Measurements from ENCODE around the gene MICAL3. TPM values are rescaled to one million over a fixed set of nuclear protein-coding genes. Genes with fewer than 3 reads are reported as not detected.

Gene MICAL3
- polyA plus RNA-seq, 1 of the 3 experiments (the other 2 are of a cell fraction): 83.1 TPM

- POLR2A ChIA-PET: interaction anchor here (0.6 kb wide), 1 partner anchor 210 kb away, joined by 6 read pairs; no protein-coding TSS in a partner anchor
- H3K9me3 ChIP-seq: no peaks in the 10 kb centered on the region
- no peak overlapping the region for H2AFZ ChIP-seq (ENCODE audit: low read depth)
- no peaks in the 10 kb centered on the region for H4K20me1 ChIP-seq (ENCODE audit: insufficient read depth)
- no peak overlapping the region for H3K4me2 ChIP-seq
- 86% methylated on average over 3 of the region's 6 CpGs for WGBS (ENCODE audit: low lambda C conversion rate)
- CTCF ChIA-PET: interaction anchor here (1.0 to 7.4 kb wide), 11 partner anchors 10 to 259 kb away, joined by 3 to 186 read pairs (median 5); partner anchors contain the start of genes MICAL3 and PEX26
- no peak overlapping the region for H3K9ac ChIP-seq
- peaks cover 5% of the 10 kb centered on the region for H3F3A ChIP-seq (replicated peaks; ENCODE audit: insufficient read depth)
- H3K4me1 ChIP-seq (ENCODE audit: control insufficient read depth in 1 of 2, insufficient read depth in 2 of 2, low read depth in 1 of 2, low read length in 1 of 2): peaks cover 0 to 9% of the 10 kb centered on the region in 2 experiments; a peak in 1 of 4 replicates
- TF ChIP-seq MXI1 (IDR thresholded peaks at IDR 0.05; ENCODE audit: low read depth, low read length): no peak
- TF ChIP-seq RFX5 (IDR thresholded peaks at IDR 0.05; ENCODE audit: low read length): no peak
- no peak for TF ChIP-seq GATA2 (CRISPR knock-in tag; IDR thresholded peaks at IDR 0.05)
- TF ChIP-seq RAD21 (IDR thresholded peaks at IDR 0.05; ENCODE audit: low read length): no peak
- TF ChIP-seq NFIC (IDR thresholded peaks at IDR 0.05; ENCODE audit: borderline replicate concordance): no peak
- TF ChIP-seq POLR2AphosphoS5 (IDR thresholded peaks at IDR 0.05; ENCODE audit: low read depth, low read length): no peak
- TF ChIP-seq JUND (IDR thresholded peaks at IDR 0.05): no peak
- no peak for TF ChIP-seq MEF2A (IDR thresholded peaks at IDR 0.05; ENCODE audit: borderline replicate concordance, low read depth)
- no peak for TF ChIP-seq EP300 (IDR thresholded peaks at IDR 0.05; ENCODE audit: borderline replicate concordance in 1 of 2, low read depth in 1 of 2, low read length in 1 of 2)
- no peak for TF ChIP-seq PBX3 (IDR thresholded peaks at IDR 0.05)
- no peak for TF ChIP-seq ZBTB33 (IDR thresholded peaks at IDR 0.05; ENCODE audit: borderline replicate concordance, low read depth)
- no peak for TF ChIP-seq NRF1 (IDR thresholded peaks at IDR 0.05; ENCODE audit: low read depth, low read length)
- no peak for TF ChIP-seq USF1 (IDR thresholded peaks at IDR 0.05; ENCODE audit: borderline replicate concordance, low read depth)
- TF ChIP-seq YY1 (IDR thresholded peaks at IDR 0.05; ENCODE audit: low read depth): no peak
- no peak for TF ChIP-seq TAF1 (IDR thresholded peaks at IDR 0.05; ENCODE audit: borderline replicate concordance, low read depth, low read length)
- TF ChIP-seq CTCF (IDR thresholded peaks at IDR 0.05): no peak
- no peak for TF ChIP-seq FOXM1 (IDR thresholded peaks at IDR 0.05; ENCODE audit: low read depth)
- no peak for TF ChIP-seq CHD2 (IDR thresholded peaks at IDR 0.05; ENCODE audit: low read length, partially characterized antibody)
- no peak for TF ChIP-seq SMC3 (IDR thresholded peaks at IDR 0.05; ENCODE audit: low read depth, low read length)
- TF ChIP-seq IRF3 (IDR thresholded peaks at IDR 0.05; ENCODE audit: low read depth, low read length): no peak
- H3K27ac ChIP-seq (ENCODE audit: low read depth in 2 of 2, low read length in 1 of 2): no peak overlapping the region
- no peaks in the 10 kb centered on the region for H3K27me3 ChIP-seq (ENCODE audit: insufficient read depth)
- H3K9me2 ChIP-seq: no peaks in the 10 kb centered on the region
- no peak overlapping the region for H3K4me3 ChIP-seq (ENCODE audit: low read depth in 2 of 2, low read length in 1 of 2)
- no peaks in the 10 kb centered on the region for H3K79me2 ChIP-seq (ENCODE audit: insufficient read depth)
- no peak for DNase-seq
- H3K36me3 ChIP-seq (replicated peaks in 1 of 2; ENCODE audit: control insufficient read depth in 1 of 2, insufficient read depth in 2 of 2, low read length in 1 of 2): peaks cover 6 to 72% of the 10 kb centered on the region in 2 experiments
Measured at GRCh38 chr22:17828502-17829080, 195.8 kb downstream of the MICAL3 start.
